SK-N-SH treated with all-trans-retinoic acid at 6 μM for 48 hours (cell line): ENCODE results near the gene LGI1.

Experiments used
- ATAC-seq: fragments of 200-7000 bp; cut with Tn5 transposase; 3 replicates; pipeline ENCODE4 v1.9.1; 2020; ENCODE audit warnings: mild to moderate bottlenecking, moderate library complexity
- ARNTL ChIP-seq: fragments of 450-650 bp; formaldehyde crosslinking; IDR thresholded peaks from 2 replicates; pipeline ENCODE4 v1.5.0; 2020; ENCODE audit warnings: low read depth, mild to moderate bottlenecking, moderate library complexity, borderline replicate concordance
- BACH2 ChIP-seq: fragments of 250-450 bp; sonication (Bioruptor Pico); IDR thresholded peaks from 2 replicates; pipeline ENCODE4 v1.9.0; 2021; ENCODE audit warnings: mild to moderate bottlenecking, borderline replicate concordance
- CREB5 ChIP-seq: fragments of 250-450 bp; sonication (Bioruptor Pico); IDR thresholded peaks from 2 replicates; pipeline ENCODE4 v1.5.1; 2020; ENCODE audit warnings: low read depth, mild to moderate bottlenecking, moderate library complexity
- CSDC2 ChIP-seq: fragments of 250-450 bp; sonication (Bioruptor Pico); IDR thresholded peaks from 2 replicates; pipeline ENCODE4 v1.5.0; 2020; ENCODE audit warnings: mild to moderate bottlenecking, moderate library complexity
- ESRRG ChIP-seq: fragments of 250-450 bp; sonication (Bioruptor Pico); IDR thresholded peaks from 2 replicates; pipeline ENCODE4 v1.6.1; 2021; ENCODE audit warnings: mild to moderate bottlenecking
- GLIS3 ChIP-seq: fragments of 250-450 bp; sonication (Bioruptor Pico); IDR thresholded peaks from 2 replicates; pipeline ENCODE4 v1.5.0; 2020; ENCODE audit warnings: mild to moderate bottlenecking, moderate library complexity
- ISL1 ChIP-seq: fragments of 250-450 bp; sonication (Bioruptor Pico); IDR thresholded peaks from 2 replicates; pipeline ENCODE4 v2.1.2; 2022; ENCODE audit warnings: mild to moderate bottlenecking, moderate library complexity
- OSR1 ChIP-seq: fragments of 250-450 bp; sonication (Bioruptor Pico); IDR thresholded peaks from 2 replicates; pipeline ENCODE4 v1.8.0; 2022; ENCODE audit warnings: moderate library complexity, mild to moderate bottlenecking, inconsistent platforms
- PATZ1 ChIP-seq: fragments of 250-450 bp; sonication (Bioruptor Pico); IDR thresholded peaks from 2 replicates; pipeline ENCODE4 v1.8.0; 2020; ENCODE audit warnings: mild to moderate bottlenecking, moderate library complexity, borderline replicate concordance
- PPARA ChIP-seq: fragments of 250-450 bp; sonication (Bioruptor Pico); IDR thresholded peaks from 2 replicates; pipeline ENCODE4 v1.5.0; 2020; ENCODE audit warnings: mild to moderate bottlenecking, borderline replicate concordance
- RARB ChIP-seq: fragments of 250-450 bp; sonication (Bioruptor Pico); IDR thresholded peaks from 2 replicates; pipeline ENCODE4 v1.8.0; 2021; ENCODE audit warnings: mild to moderate bottlenecking, moderate library complexity
- SNAI2 ChIP-seq: fragments of 250-450 bp; sonication (Bioruptor Pico); IDR thresholded peaks from 2 replicates; pipeline ENCODE4 v1.5.0; 2020; ENCODE audit warnings: mild to moderate bottlenecking, moderate library complexity
- TCF4 ChIP-seq: fragments of 250-450 bp; sonication (Bioruptor Pico); IDR thresholded peaks from 2 replicates; pipeline ENCODE4 v1.8.0; 2021; ENCODE audit warnings: mild to moderate bottlenecking, moderate library complexity, borderline replicate concordance
- TOX ChIP-seq: fragments of 250-450 bp; sonication (Bioruptor Pico); IDR thresholded peaks from 2 replicates; pipeline ENCODE4 v1.8.0; 2021; ENCODE audit warnings: mild to moderate bottlenecking, moderate library complexity, borderline replicate concordance
- TSHZ2 ChIP-seq: fragments of 250-450 bp; sonication (Bioruptor Pico); IDR thresholded peaks from 2 replicates; pipeline ENCODE4 v1.5.0; 2020; ENCODE audit warnings: mild to moderate bottlenecking, moderate library complexity
- ZC3H10 ChIP-seq: fragments of 250-450 bp; sonication (Bioruptor Pico); IDR thresholded peaks from 2 replicates; pipeline ENCODE4 v1.5.1; 2021; ENCODE audit warnings: mild to moderate bottlenecking, moderate library complexity
- ZFP3 ChIP-seq: fragments of 250-450 bp; sonication (Bioruptor Pico); IDR thresholded peaks from 2 replicates; pipeline ENCODE4 v1.5.0; 2020; ENCODE audit warnings: mild to moderate bottlenecking, moderate library complexity
- ZFP30 ChIP-seq: fragments of 450-650 bp; formaldehyde crosslinking; IDR thresholded peaks from 2 replicates; pipeline ENCODE4 v1.5.0; 2022; ENCODE audit warnings: mild to moderate bottlenecking, moderate library complexity
- ZNF565 ChIP-seq: fragments of 450-650 bp; formaldehyde crosslinking; conservative IDR thresholded peaks from 2 replicates; pipeline ENCODE4 v1.5.0; 2020; ENCODE audit warnings: low read depth, mild to moderate bottlenecking, moderate library complexity
- ZNF70 ChIP-seq: fragments of 450-650 bp; formaldehyde crosslinking; IDR thresholded peaks from 2 replicates; pipeline ENCODE4 v1.5.0; 2020; ENCODE audit warnings: mild to moderate bottlenecking, moderate library complexity
- ZNF8 ChIP-seq: fragments of 450-650 bp; formaldehyde crosslinking; IDR thresholded peaks from 2 replicates; pipeline ENCODE4 v1.5.0; 2020; ENCODE audit warnings: mild to moderate bottlenecking, moderate library complexity
- TF ChIP-seq, protein P1 (sequence below): fragments of 250-450 bp; sonication (Bioruptor Pico); IDR thresholded peaks from 2 replicates; pipeline ENCODE4 v1.8.0; 2021; ENCODE audit warnings: low read depth, mild to moderate bottlenecking, moderate library complexity, borderline replicate concordance

The LGI1 gene

GRCh38 chr10:93819520-93819919 is 61.8 kb downstream of the LGI1 start:
- no peak for ATAC-seq

GRCh38 chr10:93820434-93820833 is 62.7 kb downstream of the LGI1 start:
- TF ChIP-seq TSHZ2 (no peak), ZC3H10 (no peak), RARB (no peak), TOX (no peak)
- TF ChIP-seq, all 23 proteins: peak for 0
- no peak for ATAC-seq

More at GRCh38 chr10:93819520-93819919, 61.8 kb downstream of the LGI1 start:
- TF ChIP-seq ZC3H10 = no peak
- no peak for TF ChIP-seq ZNF8 (CRISPR knock-in tag)
- no peak for TF ChIP-seq ESRRG
- TF ChIP-seq ZNF70 = no peak
- no peak for TF ChIP-seq ZFP30 (CRISPR knock-in tag)
- TF ChIP-seq TCF4 = no peak
- TF ChIP-seq TOX = no peak
- TF ChIP-seq ISL1 (CRISPR knock-in tag) = no peak
- TF ChIP-seq ZFP3 (CRISPR knock-in tag) = no peak
- TF ChIP-seq BACH2 (CRISPR knock-in tag) = no peak
- no peak for TF ChIP-seq ZNF565
- no peak for TF ChIP-seq TSHZ2
- no peak for TF ChIP-seq ARNTL (CRISPR knock-in tag)
- TF ChIP-seq CREB5 (CRISPR knock-in tag) = no peak
- no peak for TF ChIP-seq CSDC2 (CRISPR knock-in tag)
- no peak for TF ChIP-seq PATZ1 (CRISPR knock-in tag)
- no peak for TF ChIP-seq GLIS3 (CRISPR knock-in tag)
- TF ChIP-seq PPARA (CRISPR knock-in tag) = no peak
- TF ChIP-seq, protein P1, sequence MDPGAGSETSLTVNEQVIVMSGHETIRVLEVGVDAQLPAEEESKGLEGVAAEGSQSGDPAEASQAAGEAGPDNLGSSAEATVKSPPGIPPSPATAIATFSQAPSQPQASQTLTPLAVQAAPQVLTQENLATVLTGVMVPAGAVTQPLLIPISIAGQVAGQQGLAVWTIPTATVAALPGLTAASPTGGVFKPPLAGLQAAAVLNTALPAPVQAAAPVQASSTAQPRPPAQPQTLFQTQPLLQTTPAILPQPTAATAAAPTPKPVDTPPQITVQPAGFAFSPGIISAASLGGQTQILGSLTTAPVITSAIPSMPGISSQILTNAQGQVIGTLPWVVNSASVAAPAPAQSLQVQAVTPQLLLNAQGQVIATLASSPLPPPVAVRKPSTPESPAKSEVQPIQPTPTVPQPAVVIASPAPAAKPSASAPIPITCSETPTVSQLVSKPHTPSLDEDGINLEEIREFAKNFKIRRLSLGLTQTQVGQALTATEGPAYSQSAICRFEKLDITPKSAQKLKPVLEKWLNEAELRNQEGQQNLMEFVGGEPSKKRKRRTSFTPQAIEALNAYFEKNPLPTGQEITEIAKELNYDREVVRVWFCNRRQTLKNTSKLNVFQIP (CRISPR knock-in tag) = no peak

- TF ChIP-seq SNAI2 (no peak), CSDC2 (CRISPR knock-in tag) (no peak), ISL1 (CRISPR knock-in tag) (no peak), TSHZ2 (no peak), ZFP3 (CRISPR knock-in tag) (no peak), OSR1 (no peak), ZNF70 (no peak), GLIS3 (CRISPR knock-in tag) (no peak), PATZ1 (CRISPR knock-in tag) (no peak)
Measured at GRCh38 chr10:93821051-93821772, 63.5 kb downstream of the LGI1 start.

More at GRCh38 chr10:93821051-93821772, 63.5 kb downstream of the LGI1 start:
- peak; percentile 51; the same call in 1 of the 3 replicates for ATAC-seq
